ENCODE results near the gene ITPK1.

DNA sequence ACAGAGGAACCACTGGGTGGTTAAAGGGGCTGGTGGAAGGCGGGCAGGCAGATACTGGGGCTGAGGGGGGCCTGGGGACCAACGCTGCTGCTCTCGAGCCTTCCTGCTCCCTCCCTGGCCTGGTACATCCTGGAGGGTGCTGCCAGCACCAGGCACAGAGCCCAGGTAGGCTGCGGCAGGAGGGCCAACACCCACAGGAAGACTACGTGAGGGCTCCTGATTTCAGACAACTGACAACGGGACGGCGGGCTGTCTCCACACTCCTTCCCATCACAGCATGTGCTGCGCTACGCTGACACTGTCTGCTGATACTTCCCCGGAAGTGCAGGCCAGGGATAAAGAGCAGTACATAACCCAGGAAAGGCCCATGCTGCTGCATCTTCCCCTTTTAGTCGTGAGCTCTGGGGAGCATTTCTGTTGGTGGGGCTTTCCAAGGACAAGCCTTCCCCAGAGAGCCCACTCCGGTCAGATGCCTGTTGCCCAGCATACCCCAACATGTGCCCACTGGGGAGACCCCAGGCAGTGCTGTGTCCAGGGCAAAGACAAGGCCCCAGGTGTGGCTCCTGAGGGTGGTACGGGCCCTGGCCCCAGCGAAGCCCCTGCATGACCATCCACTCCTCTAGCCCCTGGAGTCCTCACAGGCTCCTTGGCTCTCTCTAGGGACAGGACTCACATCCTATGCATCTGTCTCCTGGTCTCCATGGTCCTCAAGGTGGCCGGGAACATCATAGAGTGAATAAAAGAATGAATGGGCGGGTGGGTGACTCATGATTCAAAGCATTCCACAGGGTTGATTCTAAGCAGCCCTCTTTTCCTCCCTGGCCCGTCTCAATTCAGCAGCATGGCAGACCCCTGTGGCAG, 154.8 kb downstream of the ITPK1 start:
- TF ChIP-seq ZNF121 (tag by site-specific recombination; IDR thresholded peaks at IDR 0.05) (no peak), YY1 (tag by site-specific recombination; IDR thresholded peaks at IDR 0.05) (no peak), ZNF10 (tag by site-specific recombination; IDR thresholded peaks at IDR 0.05) (no peak), ZNF132 (tag by site-specific recombination; IDR thresholded peaks at IDR 0.05; ENCODE audit: borderline replicate concordance) (no peak), ZNF138 (tag by site-specific recombination; IDR thresholded peaks at IDR 0.05; ENCODE audit: borderline replicate concordance) (no peak), TCF7L2 (IDR thresholded peaks at IDR 0.05; ENCODE audit: borderline replicate concordance, low read depth, low read length) (no peak)
- TF ChIP-seq, protein P1, sequence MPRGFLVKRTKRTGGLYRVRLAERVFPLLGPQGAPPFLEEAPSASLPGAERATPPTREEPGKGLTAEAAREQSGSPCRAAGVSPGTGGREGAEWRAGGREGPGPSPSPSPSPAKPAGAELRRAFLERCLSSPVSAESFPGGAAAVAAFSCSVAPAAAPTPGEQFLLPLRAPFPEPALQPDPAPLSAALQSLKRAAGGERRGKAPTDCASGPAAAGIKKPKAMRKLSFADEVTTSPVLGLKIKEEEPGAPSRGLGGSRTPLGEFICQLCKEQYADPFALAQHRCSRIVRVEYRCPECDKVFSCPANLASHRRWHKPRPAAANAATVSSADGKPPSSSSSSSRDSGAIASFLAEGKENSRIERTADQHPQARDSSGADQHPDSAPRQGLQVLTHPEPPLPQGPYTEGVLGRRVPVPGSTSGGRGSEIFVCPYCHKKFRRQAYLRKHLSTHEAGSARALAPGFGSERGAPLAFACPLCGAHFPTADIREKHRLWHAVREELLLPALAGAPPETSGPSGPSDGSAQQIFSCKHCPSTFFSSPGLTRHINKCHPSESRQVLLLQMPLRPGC (tag by site-specific recombination; IDR thresholded peaks at IDR 0.05), result no peak
- TF ChIP-seq, protein P2, sequence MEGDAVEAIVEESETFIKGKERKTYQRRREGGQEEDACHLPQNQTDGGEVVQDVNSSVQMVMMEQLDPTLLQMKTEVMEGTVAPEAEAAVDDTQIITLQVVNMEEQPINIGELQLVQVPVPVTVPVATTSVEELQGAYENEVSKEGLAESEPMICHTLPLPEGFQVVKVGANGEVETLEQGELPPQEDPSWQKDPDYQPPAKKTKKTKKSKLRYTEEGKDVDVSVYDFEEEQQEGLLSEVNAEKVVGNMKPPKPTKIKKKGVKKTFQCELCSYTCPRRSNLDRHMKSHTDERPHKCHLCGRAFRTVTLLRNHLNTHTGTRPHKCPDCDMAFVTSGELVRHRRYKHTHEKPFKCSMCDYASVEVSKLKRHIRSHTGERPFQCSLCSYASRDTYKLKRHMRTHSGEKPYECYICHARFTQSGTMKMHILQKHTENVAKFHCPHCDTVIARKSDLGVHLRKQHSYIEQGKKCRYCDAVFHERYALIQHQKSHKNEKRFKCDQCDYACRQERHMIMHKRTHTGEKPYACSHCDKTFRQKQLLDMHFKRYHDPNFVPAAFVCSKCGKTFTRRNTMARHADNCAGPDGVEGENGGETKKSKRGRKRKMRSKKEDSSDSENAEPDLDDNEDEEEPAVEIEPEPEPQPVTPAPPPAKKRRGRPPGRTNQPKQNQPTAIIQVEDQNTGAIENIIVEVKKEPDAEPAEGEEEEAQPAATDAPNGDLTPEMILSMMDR (tag by site-specific recombination; IDR thresholded peaks at IDR 0.05), result no peak
- TF ChIP-seq, protein P3, sequence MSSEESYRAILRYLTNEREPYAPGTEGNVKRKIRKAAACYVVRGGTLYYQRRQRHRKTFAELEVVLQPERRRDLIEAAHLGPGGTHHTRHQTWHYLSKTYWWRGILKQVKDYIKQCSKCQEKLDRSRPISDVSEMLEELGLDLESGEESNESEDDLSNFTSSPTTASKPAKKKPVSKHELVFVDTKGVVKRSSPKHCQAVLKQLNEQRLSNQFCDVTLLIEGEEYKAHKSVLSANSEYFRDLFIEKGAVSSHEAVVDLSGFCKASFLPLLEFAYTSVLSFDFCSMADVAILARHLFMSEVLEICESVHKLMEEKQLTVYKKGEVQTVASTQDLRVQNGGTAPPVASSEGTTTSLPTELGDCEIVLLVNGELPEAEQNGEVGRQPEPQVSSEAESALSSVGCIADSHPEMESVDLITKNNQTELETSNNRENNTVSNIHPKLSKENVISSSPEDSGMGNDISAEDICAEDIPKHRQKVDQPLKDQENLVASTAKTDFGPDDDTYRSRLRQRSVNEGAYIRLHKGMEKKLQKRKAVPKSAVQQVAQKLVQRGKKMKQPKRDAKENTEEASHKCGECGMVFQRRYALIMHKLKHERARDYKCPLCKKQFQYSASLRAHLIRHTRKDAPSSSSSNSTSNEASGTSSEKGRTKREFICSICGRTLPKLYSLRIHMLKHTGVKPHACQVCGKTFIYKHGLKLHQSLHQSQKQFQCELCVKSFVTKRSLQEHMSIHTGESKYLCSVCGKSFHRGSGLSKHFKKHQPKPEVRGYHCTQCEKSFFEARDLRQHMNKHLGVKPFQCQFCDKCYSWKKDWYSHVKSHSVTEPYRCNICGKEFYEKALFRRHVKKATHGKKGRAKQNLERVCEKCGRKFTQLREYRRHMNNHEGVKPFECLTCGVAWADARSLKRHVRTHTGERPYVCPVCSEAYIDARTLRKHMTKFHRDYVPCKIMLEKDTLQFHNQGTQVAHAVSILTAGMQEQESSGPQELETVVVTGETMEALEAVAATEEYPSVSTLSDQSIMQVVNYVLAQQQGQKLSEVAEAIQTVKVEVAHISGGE (tag by site-specific recombination; conservative IDR thresholded peaks at IDR 0.05; ENCODE audit: low read depth), result no peak
